Right lobe of liver (tissue), 4 donors: ENCODE results near the gene RHOT2.

ENCODE experiments used
- CTCF ChIP-seq, 4 donors: fragments of 200-600 bp in 3 of 4; fragments of 450-650 bp in 1 of 4; IDR thresholded peaks; one replicate each; pipeline versions ENCODE4 v1.5.1 to v1.8.0; 2016 to 2022; ENCODE audit warnings: antibody characterized with exemption in 4 of 4, mild to moderate bottlenecking in 2 of 4
- POLR2A ChIP-seq: fragments of 450-650 bp; IDR thresholded peaks from one replicate; pipeline ENCODE4 v1.6.1; 2017; ENCODE audit warnings: antibody characterized with exemption, mild to moderate bottlenecking
- donor health status: DM: no; HTN: no; CAD: no.
- donor health status: DM: no; HTN: no; CAD: no.
- donor health status: DM: no; HTN: yes; CAD: no.

- no peak for TF ChIP-seq CTCF (IDR thresholded peaks at IDR 0.05)
- TF ChIP-seq POLR2A, result no peak
Observed at GRCh38 chr16:628321-629061, 39.4 kb upstream of the RHOT2 start.
